NCI-H748 (cell line): ENCODE results near the gene CRYL1.

Source experiments
- DNase-seq: peaks from one replicate; lab custom pipeline; 2025; ENCODE audit not compliant: unreplicated experiment; lab: John Stamatoyannopoulos, UW

CRYL1 gene

GRCh38 chr13:20428666-20429644 is 96.7 kb downstream of the CRYL1 start:
- no peak for DNase-seq

DNA sequence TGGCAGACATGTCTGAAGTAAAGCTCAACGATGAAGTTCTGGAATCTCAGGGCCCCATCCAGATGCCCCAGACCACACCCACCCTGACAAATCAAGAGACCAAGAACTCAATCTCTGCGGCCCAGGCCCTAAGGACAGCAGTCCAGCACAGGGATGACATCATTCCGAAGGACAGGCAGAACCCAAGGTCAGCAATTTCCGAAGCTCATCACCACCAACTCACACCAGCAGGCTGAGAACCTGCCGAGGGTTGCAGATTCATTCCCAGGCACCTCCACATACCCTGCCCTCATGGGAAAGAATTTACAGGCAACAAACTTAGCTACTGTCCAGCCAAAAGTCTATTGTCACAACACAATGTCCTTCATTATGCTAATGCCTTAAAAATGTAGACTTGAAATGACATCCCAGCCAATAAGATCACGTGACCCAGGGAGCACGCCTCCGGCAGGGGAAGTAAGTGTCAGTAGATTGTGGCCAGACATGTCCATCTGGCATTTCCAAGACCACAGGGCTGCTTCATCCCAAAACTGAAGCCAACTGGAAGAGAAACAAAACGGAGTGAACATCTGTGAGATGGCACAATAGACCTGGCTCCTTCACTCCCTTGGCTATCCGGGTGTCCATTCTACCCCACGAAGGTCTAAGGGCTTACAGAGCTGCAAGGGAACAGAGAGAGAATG is 98.8 kb downstream of the CRYL1 start:
- no peak for DNase-seq

DNA sequence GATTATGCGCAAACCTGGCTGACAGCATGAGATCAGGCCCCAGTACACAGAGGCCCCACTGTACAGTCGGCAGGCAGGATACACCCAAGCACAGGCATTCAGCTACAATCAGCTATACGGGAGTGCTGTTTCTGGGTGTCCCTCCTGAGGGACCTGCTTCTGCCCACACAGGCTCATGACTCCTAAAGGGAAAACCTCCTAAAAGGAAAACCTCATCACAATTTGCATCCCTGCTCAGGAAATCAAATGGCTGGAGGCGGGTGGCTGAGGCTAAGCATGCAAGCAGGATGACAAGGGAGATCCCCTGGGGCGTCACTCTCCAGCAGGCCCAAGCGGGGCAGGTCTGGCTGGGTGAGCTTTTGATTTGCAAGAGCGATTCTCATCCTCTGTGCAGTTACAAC is 99.8 kb downstream of the CRYL1 start:
- no peak for DNase-seq

DNA sequence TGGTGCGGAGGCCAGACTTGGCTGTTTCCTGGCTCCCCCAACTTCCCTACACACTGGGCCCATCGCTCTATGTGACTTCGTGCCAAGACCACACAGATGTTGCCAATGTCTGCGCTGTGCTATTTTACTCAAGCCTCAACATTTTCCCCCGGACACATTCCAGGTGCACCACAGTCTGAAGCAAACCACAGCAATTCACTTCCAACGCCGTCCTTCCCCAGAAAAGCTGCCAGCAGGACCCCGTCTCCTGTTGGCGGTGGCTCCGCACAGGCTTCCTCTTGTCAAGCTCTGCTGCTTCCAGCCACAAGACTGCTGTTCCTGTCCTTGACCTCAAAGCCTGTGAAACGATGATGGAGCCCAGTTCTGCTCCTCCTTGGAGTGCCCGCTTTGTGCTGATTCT is 100.7 kb downstream of the CRYL1 start:
- no peak for DNase-seq

GRCh38 chr13:20424559-20424852 is 101.2 kb downstream of the CRYL1 start:
- DNase-seq = no peak

- DNase-seq = no peak
These were observed 103.3 kb downstream of the CRYL1 start for GRCh38 chr13:20422362-20422761.

DNA sequence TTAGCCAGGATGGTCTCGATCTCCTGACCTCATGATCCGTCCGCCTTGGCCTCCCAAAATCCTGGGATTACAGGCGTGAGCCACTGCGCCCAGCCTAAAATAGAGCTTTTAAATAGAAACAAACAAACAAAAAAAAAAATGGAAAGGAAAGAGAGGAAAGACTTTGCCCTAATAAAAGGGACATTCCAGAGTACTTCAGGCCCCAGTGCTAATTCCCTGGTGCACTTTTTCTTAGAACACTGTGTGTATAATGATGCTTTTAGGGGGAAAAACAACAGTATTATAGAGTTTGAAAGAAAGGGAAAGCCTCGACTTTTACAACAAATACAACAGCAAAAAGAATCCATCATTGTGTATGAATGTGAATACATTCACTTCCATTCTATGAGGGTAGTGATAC is 104.7 kb downstream of the CRYL1 start:
- no peak for DNase-seq

DNA sequence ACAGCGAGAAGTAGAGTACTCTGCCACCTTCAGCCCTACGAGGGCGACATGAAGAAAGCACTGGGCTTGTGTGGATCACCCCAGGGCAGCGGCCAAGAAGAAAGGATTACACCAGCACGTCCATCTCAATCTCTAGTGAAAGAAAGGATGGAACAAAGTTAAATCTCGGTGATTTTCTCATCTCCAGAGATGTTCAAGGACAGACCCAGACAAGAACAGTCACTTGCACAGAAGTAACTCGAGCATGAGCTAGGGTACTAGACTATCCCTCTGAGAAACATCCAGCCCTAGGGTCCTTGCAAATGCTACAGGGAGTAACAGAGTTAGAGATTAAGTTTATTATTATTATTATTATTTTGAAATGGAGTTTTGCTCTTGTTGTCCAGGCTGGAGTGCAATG is 106.7 kb downstream of the CRYL1 start:
- DNase-seq = no peak

DNA sequence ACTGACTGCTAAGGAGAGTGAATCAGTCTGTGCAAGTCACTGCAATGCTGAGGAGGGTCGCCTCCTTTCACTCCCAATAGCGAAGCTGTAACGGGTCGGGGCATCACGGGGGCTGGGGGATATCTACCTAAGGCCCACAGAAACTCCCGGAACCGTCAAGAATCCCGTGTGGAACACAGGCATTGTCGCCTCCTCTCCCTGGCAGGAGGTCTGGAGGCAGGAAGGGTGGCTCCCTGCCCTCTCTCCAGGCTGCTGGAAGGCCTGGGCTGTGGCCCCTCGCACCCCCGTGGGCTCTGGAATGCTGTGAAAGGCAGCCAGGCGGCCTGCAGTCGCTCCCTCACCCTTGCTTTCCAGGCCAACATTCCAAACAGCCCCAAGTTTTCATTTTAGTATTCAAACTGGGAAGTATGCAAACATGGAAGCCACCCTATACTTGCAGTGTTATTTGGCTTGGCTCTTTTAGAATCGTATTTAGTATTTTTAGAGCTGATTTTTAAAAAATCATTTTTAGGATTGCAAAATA is 109.4 kb downstream of the CRYL1 start:
- no peak for DNase-seq

DNA sequence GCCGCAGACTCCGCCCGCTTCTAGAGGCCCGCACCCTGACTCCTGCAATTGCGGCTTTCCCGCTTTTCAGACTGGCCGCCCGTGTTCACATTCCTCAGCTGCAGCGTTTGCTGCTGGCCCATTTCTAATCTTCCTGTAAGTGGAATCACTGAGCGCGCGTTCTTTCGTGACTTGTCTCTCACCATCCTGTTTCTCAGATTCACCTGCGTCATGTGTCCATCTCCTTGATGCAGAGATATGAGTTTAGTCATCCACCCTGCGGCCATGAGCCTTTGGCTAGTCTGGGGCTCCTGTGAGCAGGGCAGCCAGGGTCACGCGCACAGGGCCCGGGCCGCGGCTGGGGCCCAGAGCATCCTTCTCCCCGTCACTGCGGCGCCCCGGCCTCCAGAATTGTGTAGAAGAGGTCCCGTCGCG is 110.0 kb downstream of the CRYL1 start:
- DNase-seq = no peak

GRCh38 chr13:20415306-20415679 is 110.4 kb downstream of the CRYL1 start:
- DNase-seq = no peak

DNA sequence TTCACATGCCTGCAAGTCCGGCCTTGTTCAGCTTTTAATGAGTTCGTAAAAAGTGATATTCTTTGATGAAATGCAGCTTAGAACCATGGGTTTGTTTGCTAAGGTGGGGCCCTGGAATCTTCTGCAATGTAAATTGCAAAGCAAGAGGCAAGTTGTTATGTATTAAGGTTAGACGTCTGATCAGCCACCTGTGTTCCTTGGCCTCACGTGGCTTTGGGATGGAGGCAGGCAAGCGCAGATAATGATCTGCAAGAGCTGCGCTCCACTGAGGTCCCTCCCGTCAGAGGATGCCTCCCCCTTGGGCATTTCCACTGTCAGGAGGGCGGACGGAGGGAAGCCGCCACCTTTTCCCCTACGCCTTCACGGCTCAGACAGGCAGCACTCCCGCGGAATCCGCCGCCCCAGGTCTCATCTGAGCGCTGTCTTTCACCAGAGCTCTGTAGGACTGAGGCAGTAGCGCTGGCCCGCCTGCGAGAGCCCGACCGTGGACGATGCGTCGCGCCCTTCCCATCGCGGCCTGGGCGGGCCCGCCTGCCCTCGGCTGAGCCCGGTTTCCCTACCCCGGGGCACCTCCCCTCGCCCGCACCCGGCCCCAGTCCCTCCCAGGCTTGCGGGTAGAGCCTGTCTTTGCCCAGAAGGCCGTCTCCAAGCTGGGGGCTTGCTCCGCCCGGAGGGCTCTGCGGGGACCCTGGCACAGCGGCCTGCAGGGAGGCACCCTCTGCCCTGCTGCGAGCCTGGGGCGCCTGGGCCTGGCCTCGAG is 110.9 kb downstream of the CRYL1 start:
- no peak for DNase-seq

- no peak for DNase-seq
These were observed 112.8 kb downstream of the CRYL1 start for GRCh38 chr13:20412691-20413355.

- no peak for DNase-seq
These were observed 113.9 kb downstream of the CRYL1 start for GRCh38 chr13:20411638-20412342.

DNA sequence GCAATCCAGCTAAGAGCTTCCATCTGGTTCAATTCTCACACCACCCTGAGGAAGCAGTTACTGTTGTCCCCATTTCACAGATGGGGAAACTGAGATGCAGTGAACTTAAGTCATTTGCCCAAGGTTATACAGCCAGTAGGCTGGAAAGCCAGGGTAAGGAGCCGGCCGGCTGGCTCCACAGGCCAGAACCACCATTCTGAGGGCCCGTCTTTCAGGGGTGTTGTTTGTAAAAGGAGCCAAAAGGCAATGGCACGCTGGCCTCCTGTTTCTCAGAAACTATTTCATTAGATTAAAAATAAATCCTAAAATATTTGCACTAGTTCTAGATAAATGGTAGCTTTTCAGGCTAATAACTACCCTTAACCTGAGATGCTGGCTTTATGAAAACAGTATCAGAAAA is 114.9 kb downstream of the CRYL1 start:
- DNase-seq = no peak

DNA sequence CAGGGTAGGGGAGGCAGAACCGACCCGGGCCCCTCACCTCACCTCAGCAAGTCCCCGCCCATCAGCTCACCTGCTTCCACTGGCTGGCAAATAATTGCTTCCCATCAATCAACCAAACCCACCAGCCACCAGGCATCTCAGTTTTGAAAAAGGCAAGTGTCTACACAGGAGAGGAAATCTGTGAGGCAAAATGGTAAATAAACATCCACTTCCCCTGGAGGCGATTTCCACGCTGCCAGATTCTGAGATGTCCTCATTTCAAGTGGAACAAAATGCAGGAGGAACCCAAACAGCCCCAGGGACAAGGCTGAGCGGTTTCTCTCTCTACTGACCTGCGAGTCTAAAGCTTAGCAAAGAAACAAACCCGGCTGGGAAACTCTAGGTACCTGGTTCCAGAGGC is 117.5 kb downstream of the CRYL1 start:
- peak; percentile 29 for DNase-seq

GRCh38 chr13:20407759-20408158 is 117.9 kb downstream of the CRYL1 start:
- no peak for DNase-seq

GRCh38 chr13:20405691-20406090 is 120.0 kb downstream of the CRYL1 start:
- DNase-seq = no peak

DNA sequence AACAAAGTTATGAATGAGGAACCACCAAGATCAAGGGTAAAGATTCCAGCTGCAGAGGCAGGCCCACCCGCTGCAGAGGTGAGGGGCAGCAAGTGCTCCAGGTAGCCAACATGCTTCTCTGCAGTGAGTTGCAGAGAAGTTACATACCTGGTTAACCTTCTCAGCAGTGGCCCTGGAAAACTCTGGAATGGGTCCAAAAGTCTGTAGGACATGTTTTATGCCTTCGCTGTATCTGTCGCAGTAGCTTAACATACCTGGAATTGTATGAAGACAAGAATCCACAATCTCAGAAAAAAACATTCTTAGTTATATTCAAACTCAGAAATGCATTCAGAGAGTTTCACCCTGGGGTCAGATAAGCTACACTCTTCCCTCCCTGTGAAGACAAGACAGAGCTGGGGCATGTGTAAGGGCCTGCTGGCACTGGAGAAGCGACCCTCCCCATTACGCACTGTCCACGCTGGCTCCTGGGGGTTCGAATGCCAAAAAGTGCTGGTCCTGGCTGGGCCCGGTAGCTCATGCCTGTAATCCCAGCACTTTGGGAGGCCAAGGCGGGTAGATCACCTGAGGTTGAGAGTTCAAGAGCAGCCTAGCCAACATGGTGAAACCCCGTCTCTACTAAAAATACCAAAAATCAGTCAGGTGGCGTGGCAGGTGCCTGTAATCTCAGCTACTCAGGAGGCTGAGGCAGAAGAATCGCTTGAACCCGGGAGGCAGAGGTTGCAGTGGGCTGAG is 121.0 kb downstream of the CRYL1 start:
- no peak for DNase-seq

DNA sequence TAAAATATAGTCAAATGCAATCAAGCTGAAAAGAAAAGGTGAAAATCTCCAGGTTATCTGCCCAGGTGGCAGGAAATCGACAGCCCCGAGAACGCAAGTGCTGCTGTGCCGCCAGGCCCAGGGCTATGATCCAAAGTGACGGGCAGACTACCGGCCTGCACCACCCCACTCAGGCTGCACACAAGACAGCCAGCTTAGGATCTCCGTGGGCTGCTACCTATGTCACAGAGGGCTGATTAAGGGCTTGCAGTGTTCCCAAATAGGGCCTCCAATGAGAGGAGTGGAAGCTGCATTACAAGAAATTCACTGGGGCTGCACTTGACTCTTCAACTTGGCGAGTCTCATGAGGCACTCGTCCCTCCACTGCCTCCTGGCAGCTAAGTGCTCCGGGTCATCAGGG is 121.8 kb downstream of the CRYL1 start:
- DNase-seq = no peak
